Mesodermal cell (in vitro differentiated cells): Measurements from ENCODE around the gene PHC2. TPM values are rescaled to one million over a fixed set of nuclear protein-coding genes. Genes with fewer than 3 reads are reported as not detected.

ENCODE experiments used
- H3K27ac ChIP-seq: 2 replicates; pipeline ENCODE4 v1.7.0; 2013; ENCODE audit warnings: mild to moderate bottlenecking, low read depth, low read length, moderate library complexity; ENCODE audit not compliant: severe bottlenecking
- H3K36me3 ChIP-seq: 2 replicates; pipeline ENCODE4 v1.7.1; 2013; ENCODE audit warnings: mild to moderate bottlenecking, low read length, moderate library complexity; ENCODE audit not compliant: control insufficient read depth, insufficient read depth
- H3K4me1 ChIP-seq: one replicate; pipeline ENCODE4 v1.7.1; 2013; ENCODE audit warnings: mild to moderate bottlenecking, low read length; ENCODE audit not compliant: insufficient read depth, control insufficient read depth, poor library complexity, severe bottlenecking
- H3K4me3 ChIP-seq: 2 replicates; pipeline ENCODE4 v1.7.0; 2013; ENCODE audit warnings: low read length, control low read depth, mild to moderate bottlenecking; ENCODE audit not compliant: insufficient read depth, poor library complexity, severe bottlenecking; ENCODE audit errors: extremely low read depth
- H3K9me3 ChIP-seq: 2 replicates; pipeline ENCODE4 v1.7.1; 2013; ENCODE audit warnings: mild to moderate bottlenecking, low read length, moderate library complexity; ENCODE audit not compliant: control insufficient read depth
- WGBS, 2 experiments: methylation state at CpG; one replicate each; pipeline ENCODE4 v1.1.5; 2013; ENCODE audit warnings: missing lambda C conversion rate in 2 of 2; ENCODE audit not compliant: insufficient coverage in 2 of 2; 5-methylcytosine and 5-hydroxymethylcytosine counted together
- polyA plus RNA-seq, 2 experiments: library from polyadenylated mRNA; stranded (reverse); fragments of 50-300 nt; gene quantifications; one replicate each; pipeline ENCODE4 v1.2.3, GENCODE V29; 2013

The PHC2 gene, protein sequence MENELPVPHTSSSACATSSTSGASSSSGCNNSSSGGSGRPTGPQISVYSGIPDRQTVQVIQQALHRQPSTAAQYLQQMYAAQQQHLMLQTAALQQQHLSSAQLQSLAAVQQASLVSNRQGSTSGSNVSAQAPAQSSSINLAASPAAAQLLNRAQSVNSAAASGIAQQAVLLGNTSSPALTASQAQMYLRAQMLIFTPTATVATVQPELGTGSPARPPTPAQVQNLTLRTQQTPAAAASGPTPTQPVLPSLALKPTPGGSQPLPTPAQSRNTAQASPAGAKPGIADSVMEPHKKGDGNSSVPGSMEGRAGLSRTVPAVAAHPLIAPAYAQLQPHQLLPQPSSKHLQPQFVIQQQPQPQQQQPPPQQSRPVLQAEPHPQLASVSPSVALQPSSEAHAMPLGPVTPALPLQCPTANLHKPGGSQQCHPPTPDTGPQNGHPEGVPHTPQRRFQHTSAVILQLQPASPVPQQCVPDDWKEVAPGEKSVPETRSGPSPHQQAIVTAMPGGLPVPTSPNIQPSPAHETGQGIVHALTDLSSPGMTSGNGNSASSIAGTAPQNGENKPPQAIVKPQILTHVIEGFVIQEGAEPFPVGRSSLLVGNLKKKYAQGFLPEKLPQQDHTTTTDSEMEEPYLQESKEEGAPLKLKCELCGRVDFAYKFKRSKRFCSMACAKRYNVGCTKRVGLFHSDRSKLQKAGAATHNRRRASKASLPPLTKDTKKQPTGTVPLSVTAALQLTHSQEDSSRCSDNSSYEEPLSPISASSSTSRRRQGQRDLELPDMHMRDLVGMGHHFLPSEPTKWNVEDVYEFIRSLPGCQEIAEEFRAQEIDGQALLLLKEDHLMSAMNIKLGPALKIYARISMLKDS
- 179 TPM for polyA plus RNA-seq (2013, experiment 1 of 2)
- 133 TPM for polyA plus RNA-seq (2013, experiment 2 of 2)

GRCh38 chr1:33430692-33431593, at the start of gene PHC2:
Gene PHC2, minus strand, starts transcription at chr1:33431095. Its CDS starts 55,556 bp downstream, at chr1:33375539.
- Histone ChIP-seq H3K4me3 (peak within 1 kb of the TSS; percentile 58), H3K36me3 (peaks cover 10% of the 10 kb centered on the region), H3K9me3 (no peaks in the 10 kb centered on the region), H3K27ac (peak within 1 kb of the TSS; percentile 54), H3K4me1 (peaks cover 48% of the 10 kb centered on the region)
- 3% methylated on average over 37 to 62 of the region's 91 CpGs for WGBS, 2 experiments

- Histone ChIP-seq H3K4me3 (no peak overlapping the region), H3K9me3 (no peaks in the 10 kb centered on the region), H3K4me1 (no peaks in the 10 kb centered on the region), H3K36me3 (peaks cover 31% of the 10 kb centered on the region), H3K27ac (no peak overlapping the region)
- no CpG with 5 or more reads among the region's 4 CpGs for WGBS, 2 experiments
Observed at GRCh38 chr1:33477451-33477850, 46.6 kb upstream of the PHC2 start.

DNA sequence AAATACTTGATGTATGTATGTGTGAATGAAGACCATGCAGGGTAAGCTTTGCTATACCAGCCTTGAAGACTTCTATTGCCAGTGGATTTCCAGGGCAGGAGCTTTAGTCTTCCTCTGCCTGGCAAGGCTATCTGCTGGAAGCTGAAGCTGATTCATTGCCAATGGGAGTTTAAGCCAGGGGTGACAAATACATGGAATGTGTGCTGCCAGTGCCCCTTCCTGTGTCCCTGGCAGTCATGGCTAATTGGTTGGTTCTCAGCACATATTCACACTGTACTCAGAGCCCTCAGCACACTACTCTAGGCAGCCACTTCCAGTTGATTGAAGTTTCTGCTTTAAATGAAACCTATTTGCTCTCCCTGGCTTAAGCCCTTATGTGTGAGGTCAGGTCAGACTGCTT, 43.0 kb upstream of the PHC2 start:
- no peak overlapping the region for H3K4me3 ChIP-seq
- H3K27ac ChIP-seq: no peak overlapping the region
- H3K9me3 ChIP-seq: no peaks in the 10 kb centered on the region
- peaks cover 5% of the 10 kb centered on the region for H3K36me3 ChIP-seq
- peaks cover 24% of the 10 kb centered on the region for H3K4me1 ChIP-seq

GRCh38 chr1:33472269-33472980, 41.5 kb upstream of the PHC2 start, which contains the start of gene ZSCAN20:
Gene ZSCAN20, plus strand, starts transcription at chr1:33472645. Its CDS starts 6,644 bp downstream, at chr1:33479289.
- H3K27ac ChIP-seq: peak within 1 kb of the TSS; percentile 51
- 2% methylated on average over 31 to 36 of the region's 38 CpGs for WGBS, 2 experiments
- no peaks in the 10 kb centered on the region for H3K9me3 ChIP-seq
- H3K4me1 ChIP-seq: peaks cover 34% of the 10 kb centered on the region
- peak within 1 kb of the TSS; percentile 63 for H3K4me3 ChIP-seq
- H3K36me3 ChIP-seq: no peaks in the 10 kb centered on the region

DNA sequence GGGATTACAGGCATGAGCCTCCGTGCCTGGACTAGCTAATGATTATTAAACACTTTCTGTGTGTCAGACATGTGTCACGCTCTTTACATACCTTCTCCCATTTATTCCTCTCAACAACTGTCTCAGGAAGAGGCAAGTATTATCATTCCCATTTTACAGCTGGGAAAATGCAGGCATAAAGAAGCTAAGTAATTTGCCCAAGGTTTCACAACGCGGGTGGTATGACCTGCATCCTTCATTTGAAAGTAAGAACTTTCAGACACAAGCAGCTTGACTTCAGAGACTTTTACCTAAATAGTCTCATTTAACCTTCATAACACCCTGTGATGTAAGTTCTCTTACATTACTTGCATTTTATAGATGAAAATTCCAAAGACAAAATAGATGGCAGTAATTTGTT, 40.5 kb upstream of the PHC2 start:
- WGBS, 2 experiments: 95 to 98% methylated on average over 4 of the region's 4 CpGs
- Histone ChIP-seq H3K27ac (no peak overlapping the region), H3K4me3 (no peak overlapping the region), H3K4me1 (peaks cover 34% of the 10 kb centered on the region), H3K36me3 (no peaks in the 10 kb centered on the region), H3K9me3 (no peaks in the 10 kb centered on the region)

GRCh38 chr1:33470495-33471012, 39.7 kb upstream of the PHC2 start:
- Histone ChIP-seq H3K27ac (peak overlapping the region; percentile 58), H3K36me3 (no peaks in the 10 kb centered on the region), H3K9me3 (no peaks in the 10 kb centered on the region), H3K4me1 (peaks cover 34% of the 10 kb centered on the region), H3K4me3 (no peak overlapping the region)
- WGBS, 2 experiments: 1 to 26% methylated on average over 5 to 7 of the region's 11 CpGs

DNA sequence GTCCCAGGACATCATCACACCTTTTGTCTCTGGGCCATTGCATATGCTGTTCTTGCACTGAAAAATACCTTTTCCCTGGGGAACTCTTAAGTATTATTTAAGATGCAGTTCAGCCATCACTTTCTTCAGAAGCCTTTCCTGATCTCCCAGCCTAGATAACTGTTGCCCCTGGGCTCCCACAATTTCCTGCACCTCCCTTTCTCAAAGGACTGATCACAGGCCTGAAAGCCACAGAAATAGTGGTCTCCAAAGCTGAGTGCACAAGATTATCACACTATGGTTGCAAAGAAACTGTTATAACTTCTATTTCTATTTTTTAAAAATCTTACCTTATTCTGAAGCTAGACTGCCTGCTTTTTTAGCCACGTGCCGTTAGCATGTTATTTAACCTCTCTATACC, 38.8 kb upstream of the PHC2 start:
- H3K36me3 ChIP-seq: no peaks in the 10 kb centered on the region
- no peaks in the 10 kb centered on the region for H3K9me3 ChIP-seq
- H3K4me1 ChIP-seq: peaks cover 34% of the 10 kb centered on the region
- no peak overlapping the region for H3K4me3 ChIP-seq
- no peak overlapping the region for H3K27ac ChIP-seq
- whole genome bisulfite sequencing, 2 experiments: no CpG with 5 or more reads among the region's 2 CpGs

GRCh38 chr1:33468967-33469366, 38.1 kb upstream of the PHC2 start:
- Histone ChIP-seq H3K4me3 (no peak overlapping the region), H3K27ac (no peak overlapping the region), H3K4me1 (peaks cover 34% of the 10 kb centered on the region), H3K36me3 (no peaks in the 10 kb centered on the region), H3K9me3 (no peaks in the 10 kb centered on the region)
- 96 to 100% methylated on average over 2 of the region's 3 CpGs for WGBS, 2 experiments

GRCh38 chr1:33468531-33468930, 37.6 kb upstream of the PHC2 start:
- peaks cover 34% of the 10 kb centered on the region for H3K4me1 ChIP-seq
- WGBS, 2 experiments: 86 to 94% methylated on average over 4 of the region's 4 CpGs
- no peak overlapping the region for H3K4me3 ChIP-seq
- H3K9me3 ChIP-seq: no peaks in the 10 kb centered on the region
- no peak overlapping the region for H3K27ac ChIP-seq
- no peaks in the 10 kb centered on the region for H3K36me3 ChIP-seq
